Measurements from ENCODE around the gene PLK2.

Gene PLK2

DNA sequence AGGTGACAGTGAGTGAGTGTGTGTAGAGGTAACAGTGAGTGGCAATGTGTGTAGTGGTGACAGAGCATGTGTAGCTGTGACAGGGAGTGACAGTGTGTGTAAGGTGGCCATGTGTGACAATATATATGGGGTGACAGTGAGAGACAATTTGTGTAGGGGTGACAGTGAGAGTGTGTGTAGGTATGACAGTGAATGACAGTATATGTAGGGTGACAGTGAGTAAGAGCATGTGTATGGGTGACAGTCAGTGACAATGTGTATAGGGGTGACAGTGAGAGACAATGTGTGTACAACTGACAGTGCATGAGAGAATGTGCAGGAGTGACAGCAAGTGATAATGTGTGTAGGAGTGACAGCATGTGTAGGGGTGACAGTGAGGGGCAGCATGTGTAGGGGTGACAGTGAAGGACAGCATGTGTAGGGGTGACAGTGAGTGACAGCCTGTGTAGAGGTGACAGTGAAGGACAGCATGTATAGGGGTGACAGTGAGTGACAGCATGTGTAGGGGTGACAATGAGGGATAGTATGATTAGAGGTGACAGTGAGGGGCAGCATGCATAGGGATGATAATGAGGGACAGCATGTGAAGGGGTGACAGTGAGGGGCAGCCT, 21.3 kb upstream of the PLK2 start:
- DNase-seq (ENCODE audit: low read depth in 2 of 2) = no peak

DNA sequence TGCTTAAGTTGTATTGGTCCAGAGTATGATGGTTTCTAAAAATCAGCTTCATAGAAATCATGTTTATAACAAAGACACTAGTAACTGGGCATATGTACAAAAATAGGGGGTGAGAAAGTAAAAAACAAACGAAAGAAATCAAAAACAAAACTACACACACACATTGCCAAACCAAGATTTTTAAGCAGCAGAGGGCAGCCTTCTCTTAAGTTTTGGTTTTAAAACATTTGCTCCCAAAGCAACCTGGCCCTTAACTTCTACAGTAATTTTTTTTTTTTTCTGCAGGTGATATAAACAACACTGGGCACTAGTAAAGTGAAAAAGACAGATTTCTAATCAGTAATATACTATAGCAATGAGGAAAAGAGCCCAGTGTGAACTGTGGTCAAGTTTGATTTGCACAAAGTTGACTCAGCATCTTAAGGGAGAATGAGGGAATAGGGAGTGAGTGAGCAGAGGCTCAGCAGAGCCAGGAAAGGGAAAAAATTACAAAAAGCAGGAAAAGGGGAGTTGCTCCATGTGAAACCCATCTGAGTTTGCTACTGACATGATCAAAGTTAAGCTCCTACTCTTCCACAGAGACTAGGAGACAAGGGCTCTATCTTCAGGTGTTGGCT, 18.0 kb upstream of the PLK2 start:
- no peak for DNase-seq (ENCODE audit: low read depth in 2 of 2)

DNA sequence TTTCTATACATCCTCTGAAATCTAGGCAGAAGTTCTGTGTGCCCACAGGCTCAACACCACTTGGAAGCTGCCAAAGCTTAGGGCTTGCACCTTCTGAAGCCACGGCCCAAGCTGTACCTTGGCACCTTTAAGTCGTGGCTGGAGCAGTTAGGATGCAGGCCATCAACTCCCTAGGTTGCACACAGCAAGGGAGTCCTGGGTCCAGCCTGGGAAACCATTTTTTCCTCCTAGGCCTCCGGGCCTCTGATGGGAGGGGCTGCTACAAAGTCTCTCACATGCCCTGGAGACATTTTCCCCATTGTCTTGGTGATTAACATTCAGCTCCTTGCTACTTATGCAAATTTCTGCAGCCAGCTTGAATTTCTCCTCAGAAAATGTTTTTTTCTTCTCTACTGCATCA, 15.5 kb upstream of the PLK2 start:
- no peak for DNase-seq (ENCODE audit: low read depth in 2 of 2)

DNA sequence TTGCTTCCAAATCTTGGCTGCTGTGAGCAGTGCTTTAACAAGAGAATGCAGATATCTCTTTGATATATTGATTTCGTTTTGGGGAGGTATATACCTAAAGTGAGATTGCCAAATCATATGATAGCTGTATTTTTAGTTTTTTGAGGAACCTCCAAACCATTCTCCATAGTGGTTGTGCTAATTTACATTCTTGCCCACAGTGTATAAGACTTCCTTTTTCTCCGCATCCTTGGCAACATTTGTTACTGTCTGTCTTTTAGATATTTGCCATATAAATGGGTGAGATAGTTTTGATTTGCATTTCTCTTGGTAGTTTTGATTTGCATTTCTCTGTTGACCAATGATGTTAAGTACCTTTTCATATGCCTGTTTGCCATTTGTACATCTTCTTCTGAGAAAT, 10.0 kb upstream of the PLK2 start:
- no peak for DNase-seq (ENCODE audit: low read depth in 2 of 2)

DNA sequence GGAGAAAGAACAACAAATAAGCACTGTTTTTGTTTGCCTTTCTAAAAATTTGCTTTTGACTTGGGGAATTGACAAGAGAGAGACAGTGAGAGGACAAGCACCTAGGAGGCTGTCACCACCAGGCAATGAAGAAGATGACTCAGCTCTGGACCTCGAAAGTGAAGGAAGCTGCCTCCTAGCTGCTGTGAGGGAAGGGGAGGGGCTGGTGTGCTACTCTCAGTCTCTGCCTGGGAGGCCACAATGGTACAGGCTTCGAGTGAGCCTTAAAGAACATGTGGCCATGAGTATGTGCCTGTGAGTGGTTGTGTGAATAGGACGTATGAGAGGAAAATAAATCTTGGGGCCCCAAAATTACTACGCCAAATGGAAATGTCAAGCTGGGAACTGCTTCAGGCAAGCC, 7.1 kb upstream of the PLK2 start:
- peak in 1 of 2 donors; percentile 7 for DNase-seq (ENCODE audit: low read depth in 2 of 2)

DNA sequence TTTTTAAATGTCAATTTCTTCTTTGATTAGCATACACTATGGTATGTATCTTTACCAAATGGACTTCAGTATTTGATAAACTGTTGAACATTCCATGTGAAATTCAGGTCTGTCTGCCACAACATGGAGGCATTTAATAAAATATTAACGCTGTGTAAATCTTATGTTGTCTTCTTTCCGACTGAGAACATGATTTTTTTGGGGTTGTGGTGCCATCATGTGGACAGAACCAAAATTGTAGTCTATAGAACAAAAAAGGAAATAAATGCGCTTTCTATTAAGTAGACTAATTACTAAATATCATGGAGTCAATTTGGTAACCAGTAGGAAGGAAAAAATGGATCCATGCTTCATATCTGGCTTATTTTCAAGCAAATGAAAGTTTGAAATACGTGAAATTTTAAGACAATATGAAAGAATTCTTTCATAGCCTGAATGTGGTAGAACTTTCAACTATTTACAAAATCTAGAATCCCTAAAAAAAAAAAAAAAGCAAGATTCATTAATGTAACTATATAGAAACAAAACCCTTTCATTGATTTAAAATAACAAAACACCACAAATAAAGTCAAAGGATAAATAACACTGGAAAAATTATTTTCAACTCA, 2.8 kb upstream of the PLK2 start:
- peak in 1 of 2 donors; percentile 6 for DNase-seq (ENCODE audit: low read depth in 2 of 2)

DNA sequence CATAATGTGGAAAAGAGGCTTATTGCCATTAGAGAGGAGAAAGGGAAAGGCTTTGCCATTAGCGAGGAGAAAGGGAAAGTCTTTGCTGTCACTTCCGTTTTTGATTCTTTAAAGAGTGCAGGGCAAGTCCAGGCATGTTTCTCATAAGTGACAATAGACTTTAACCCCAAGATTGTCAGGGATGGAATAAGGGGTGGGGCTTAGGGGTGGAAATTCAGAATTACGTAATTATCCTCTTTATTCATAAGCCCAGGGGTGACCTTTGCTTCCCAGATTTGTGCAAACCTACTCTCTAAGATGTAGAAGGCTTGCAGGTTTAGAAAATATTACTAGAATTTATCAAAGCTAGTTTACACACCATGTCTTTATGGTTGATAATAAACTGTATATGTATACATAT, 2.3 kb upstream of the PLK2 start:
- no peak for DNase-seq (ENCODE audit: low read depth in 2 of 2)

DNA sequence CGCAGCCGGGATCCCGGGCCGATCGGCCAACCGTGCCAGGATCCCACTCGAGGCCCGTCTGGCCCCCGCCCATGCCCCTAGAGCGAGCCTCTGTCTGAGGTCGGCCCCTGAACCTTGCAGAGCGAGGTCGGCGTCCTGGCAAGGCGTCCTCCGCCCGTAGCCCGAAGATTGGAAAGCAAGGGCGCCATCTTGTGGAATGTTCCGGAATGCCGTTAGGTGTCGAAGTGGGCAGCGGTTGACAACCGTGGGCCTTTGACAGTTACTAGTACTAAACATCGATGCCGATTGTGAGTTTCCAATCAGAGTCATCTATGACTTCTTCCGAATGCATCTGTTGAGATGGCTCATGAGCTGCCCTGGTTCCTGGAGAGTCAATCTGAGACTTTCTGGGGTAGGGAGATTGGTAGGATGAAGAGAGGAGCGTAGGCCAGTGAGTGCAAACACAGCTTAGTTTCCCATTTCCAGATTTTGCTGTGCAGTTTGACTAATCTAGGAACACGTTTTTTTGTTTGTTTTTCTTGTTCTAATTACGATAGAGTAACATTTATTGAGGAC, 923 bp upstream of the PLK2 start:
- peak; percentile 81 to 85 for DNase-seq (ENCODE audit: low read depth in 2 of 2)

DNA sequence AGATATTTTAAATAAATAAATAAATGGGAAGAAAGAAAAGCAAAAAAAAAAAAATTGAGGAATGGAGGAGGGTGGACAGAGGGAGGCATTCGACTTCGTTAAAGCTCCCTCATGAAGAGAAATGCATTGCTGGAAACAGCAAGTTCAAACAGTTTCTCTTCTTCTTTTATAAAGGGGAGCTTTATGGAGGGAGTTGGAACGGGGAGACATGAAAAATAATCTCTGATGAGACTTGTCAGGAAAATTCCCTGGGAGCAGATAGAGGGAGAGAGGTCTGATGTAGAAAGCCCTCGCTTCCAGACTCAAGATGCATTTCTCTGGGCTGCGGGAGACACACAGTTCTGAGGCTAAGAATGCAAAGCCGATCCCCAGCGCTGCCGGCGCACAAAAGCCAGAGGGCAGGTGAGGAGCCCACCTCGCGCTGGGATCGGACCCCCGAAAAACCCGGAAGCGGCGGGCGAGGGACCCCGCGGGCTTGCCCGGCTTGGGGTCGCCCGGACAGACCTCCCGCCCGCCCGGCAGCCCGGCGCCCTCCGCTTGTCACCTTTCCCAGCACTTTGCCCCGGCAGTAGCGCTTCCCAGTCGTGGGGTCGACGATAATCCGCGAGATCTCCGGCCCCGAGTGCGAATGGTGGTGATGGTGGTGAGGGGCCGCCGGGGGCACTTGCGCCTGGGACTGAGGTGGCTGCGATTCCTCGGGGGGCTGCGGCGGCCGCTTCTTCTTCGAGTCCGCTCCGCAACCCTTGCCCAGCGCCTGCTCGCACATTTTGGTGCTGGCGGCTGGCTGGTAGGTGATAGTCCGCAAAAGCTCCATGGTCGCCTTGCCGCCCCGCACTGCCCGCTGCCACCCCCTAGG, 512 bp downstream of the PLK2 start:
- DNase-seq (ENCODE audit: low read depth in 2 of 2) = no peak

DNA sequence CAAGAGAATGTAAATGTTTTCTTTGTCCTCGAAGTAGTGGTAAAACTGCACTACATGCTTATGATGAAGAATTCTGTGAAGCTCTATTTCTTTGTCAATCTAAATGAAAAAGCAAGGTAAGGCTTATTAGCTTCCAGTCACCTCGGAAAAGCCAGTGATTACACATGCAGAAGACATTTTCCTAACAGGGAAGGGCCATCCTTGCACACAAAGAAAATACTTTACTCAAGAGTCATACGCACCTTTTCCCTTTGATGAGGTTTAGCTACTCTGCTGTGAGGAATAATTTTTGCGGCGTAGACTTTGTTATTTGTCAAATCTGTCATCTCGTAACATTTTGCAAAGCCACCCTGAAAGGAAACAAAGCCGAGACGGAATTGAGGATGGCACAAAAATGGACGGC, 1.1 kb downstream of the PLK2 start:
- no peak for DNase-seq (ENCODE audit: low read depth in 2 of 2)

DNA sequence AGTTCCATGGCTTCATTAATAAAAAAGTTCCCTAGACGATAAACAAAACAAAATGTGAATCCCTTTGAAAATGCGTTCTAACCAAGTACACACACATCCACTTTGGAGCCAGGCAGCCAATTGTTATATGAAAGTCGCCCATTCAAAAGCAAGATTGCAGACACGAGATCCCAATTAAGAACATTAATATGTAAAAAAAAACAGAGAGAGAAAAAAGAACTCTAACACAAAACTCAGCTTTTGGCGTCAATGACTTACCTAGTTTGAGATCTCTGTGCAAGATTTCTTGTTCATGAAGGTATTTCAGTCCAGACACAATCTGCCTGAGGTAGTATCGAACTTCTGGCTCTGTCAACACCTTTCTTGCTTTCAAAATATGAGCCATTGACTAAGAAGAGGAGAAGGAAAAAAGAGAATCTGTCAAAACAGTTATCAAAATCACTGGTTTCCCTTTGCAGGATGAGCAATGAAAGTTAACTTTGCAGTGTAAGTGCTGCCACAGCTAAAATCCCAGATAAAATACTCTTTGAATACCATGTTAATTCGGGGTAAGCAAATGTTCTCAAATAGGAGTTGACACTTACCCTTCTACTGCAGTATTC, 1.6 kb downstream of the PLK2 start:
- no peak for DNase-seq (ENCODE audit: low read depth in 2 of 2)

DNA sequence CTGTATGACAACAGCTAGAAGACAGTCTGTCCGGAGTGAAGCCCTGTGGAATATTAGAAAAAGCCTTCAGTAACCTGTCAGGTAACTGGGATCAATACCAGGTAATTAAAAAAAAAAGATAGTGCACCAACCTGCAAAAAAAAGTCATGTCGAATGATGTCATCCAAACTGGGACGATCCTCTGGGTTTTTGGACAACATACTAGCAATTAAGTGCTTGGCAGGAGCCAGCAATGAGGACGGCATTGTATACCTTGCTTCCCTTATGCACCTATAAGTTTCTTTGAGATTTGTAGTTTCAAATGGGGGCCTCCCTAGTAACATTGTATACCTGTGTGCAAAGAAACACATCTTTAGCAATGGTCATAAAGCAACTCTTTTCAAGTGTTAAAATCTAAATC, 2.8 kb downstream of the PLK2 start:
- no peak for DNase-seq (ENCODE audit: low read depth in 2 of 2)

DNA sequence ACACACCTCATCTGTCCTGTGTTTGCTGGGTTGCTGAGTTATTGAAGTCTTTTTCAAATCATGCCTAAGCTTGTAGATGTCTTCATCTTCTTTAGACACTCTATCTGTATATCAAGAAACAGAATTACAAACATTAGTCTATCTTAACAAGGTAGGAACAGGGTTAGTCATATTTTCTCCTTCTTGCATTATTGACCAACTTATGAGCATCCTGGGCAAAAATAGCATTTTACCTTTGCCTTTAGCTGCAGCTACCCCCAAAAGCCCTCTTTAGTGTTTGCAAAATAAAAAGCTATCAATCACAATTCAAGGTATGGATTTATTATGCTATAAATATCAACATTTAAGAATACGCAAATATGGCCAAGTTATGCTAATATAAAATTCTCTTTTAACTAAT, 3.4 kb downstream of the PLK2 start:
- DNase-seq (ENCODE audit: low read depth in 2 of 2) = no peak

DNA sequence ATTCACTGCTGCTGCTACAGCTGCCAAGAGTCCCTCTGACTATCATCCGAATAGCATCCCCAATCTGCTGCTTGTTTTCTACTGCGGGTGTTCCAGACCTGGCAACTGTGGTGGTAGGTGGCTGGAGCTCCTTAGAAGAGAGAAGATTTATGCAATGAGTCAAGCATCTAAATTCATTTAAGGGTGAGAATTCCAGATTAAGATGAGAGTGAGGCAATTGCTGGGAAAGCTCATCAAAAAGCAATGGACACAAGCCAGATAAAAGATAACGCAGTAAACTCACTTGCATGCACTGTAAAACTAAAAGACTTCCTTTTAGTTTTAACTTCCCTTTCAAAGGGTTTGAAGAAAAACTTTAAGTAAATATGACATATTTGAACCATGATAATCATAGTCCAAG, 3.9 kb downstream of the PLK2 start:
- DNase-seq (ENCODE audit: low read depth in 2 of 2) = no peak

DNA sequence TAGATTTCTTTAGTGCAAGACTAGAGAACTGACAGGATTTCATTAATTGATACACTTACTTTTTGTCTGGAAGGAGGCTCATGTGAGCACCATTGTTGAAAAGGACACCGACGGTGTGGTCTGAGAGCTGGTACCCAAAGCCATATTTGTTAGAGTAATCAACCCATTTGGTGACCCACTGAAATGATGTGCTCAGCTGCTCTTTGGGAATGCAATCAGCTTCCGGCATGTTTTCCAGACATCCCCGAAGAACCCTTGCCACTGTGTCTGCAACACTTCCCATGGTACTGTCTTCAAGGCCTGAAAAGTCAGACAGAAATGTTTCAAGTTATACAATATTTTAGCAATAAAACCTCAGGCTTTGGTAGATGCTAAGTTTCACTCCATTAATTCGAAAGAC, 4.4 kb downstream of the PLK2 start:
- DNase-seq (ENCODE audit: low read depth in 2 of 2) = no peak

DNA sequence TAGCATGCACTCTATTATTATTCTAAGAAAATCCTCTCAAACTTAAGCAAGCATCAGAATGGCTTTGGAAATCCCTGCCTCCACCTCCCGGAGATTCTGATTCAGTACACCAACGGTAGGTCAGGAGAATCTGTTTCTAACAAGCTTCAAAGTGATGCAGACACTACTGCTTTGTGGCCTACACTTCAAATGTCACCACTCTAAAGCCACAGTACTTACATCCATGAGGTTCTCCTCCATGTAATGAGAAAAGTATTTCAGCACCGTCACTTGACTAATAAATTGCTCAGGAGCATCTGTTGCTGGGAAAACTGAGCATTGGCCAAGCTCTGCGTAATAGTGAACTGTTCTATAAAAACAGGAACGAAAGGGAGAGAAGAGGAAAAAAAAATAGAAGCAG, 4.8 kb downstream of the PLK2 start:
- no peak for DNase-seq (ENCODE audit: low read depth in 2 of 2)

DNA sequence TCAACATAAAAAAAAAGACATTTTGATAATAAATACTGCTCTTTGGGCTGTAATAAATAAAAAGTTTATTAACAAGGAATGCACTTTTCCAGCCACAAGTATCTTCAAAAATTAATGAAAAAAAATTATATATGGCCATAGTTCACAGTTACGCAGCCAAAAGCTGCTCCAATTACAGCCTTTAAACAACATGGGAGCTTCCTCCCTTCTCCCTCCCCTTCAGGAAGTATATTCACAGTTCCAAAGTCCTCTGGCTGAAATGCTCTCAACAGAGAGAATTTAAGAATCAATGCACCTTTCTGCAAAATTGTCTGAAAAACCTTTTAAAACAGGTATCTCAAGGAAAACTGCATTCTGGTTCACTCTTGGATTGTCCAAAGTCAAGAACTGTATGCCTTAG, 5.9 kb downstream of the PLK2 start:
- DNase-seq (ENCODE audit: low read depth in 2 of 2) = no peak

DNA sequence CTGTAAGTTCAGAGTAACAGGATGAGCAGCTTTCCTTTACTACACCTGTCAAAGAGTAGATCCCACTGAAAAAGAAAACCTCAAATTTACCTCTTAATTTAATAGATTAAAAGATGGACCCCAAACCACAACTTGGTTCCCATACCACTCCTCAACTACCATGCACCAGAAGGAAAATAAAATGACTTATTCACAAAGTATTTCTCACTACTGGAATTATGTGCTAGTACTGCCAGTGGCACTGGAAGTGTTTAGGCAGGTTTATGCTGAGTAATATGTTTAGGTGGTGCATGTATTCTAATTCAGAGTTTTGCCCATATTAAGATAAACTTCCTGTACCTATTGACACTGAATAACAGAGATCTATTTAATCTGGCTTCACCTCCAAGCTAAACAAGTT, 6.6 kb downstream of the PLK2 start:
- DNase-seq (ENCODE audit: low read depth in 2 of 2) = no peak

DNA sequence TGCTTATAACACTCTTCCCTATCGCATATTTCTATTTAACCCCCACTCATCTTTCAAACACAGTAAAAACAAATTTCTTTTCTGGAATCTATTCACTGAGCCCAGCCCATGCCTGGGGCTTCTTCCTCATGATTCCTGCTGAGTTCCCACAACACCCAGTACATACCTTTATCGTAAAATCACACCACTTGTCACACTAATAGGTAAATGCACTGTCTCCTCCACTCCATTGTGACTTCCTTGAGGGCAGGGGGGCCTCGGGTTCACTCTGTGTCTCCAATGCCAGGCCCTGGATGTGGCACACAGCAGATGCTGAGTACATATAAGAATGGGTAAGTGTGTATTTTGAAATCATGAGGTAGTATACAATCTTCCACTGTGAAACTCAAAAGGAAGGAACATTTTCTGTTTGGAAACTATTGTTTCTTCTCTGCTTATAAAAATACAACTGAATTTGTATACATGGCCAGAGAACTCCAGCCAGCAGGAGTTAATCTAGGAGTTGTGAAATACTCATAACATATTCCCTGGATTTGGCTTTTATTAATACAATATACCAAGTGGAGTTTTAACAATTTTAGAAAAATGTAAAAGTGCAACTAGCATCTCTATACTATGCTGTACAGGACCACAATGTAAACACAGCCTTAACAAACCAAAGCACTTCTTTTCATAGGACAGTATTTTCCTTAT, 7.2 kb downstream of the PLK2 start:
- no peak for DNase-seq (ENCODE audit: low read depth in 2 of 2)

DNA sequence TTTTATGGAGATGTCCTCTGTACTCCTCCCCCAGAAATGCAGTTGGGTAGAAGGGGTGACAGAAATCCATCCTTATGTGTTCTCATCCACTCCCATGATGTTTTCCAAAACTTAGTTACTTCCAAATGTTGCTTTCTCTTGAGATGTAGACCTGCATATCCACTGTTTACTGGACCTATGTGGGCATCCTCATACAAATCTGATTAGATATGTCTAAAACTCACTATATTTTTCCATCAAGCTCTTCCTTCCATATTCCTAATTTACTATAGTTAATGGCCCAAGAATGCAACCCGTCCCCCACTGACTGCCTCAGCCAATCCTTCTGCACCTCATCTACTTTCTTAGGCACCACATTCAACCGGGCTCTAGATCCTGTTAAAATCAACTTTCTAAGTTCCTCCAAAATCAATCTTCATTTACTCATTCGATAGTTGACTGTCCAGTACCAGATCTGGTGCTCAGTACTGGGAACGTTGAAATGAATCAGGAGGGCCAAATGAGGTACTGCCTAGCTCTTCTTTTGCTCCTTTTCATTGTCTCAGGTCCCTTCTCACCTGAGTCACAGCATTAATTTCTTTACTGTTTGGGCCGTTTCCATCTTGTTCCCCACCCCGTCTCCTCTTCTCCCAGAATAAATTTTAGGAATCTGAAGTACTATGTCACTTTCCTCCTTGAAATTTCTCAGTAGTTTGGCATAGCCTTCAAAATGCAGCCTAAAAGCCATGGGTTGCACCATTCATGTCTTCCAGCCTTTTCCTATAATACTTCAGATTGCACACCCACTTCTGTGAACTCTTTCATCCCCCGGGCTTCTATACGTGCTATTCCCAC, 7.9 kb downstream of the PLK2 start:
- DNase-seq (ENCODE audit: low read depth in 2 of 2) = no peak
